IPS-18c (cell line): ENCODE data around the gene DDIT4.
"Not testable (repeated sequence)": the region's sequence is repeated elsewhere in the genome, so short reads cannot be mapped to it uniquely, and the experiment has no call there.

Experiments used
- H3K4me3 ChIP-seq: 2 replicates; pipeline ENCODE4 v1.7.0; 2013; ENCODE audit warnings: low read depth, mild to moderate bottlenecking, low read length, moderate library complexity; ENCODE audit not compliant: insufficient read depth
- H3K9me3 ChIP-seq: one replicate; pipeline ENCODE4 v1.6.1; 2013; ENCODE audit warnings: mild to moderate bottlenecking, low read length, moderate library complexity; ENCODE audit not compliant: control insufficient read depth, insufficient read depth

The DDIT4 gene

DNA sequence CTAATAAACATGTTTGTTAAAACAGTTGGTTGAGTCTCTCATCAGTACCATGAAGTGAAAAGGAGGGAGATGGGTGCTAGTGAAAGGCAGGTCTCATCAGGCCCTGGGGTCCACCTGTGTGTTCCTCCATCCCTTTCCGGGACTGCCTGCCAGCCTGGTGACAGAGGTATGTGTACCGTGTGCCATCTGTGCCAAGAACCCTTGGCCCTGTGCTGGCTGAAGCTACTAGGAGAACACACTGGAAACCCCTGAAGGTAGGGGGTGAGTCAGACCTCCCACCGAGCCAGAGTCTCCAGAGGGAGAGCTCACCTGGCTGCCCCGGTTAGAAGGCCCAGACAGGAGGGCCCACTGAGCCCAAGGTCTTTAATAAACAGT lies 2.3 kb downstream of the DDIT4 start:
- H3K4me3 ChIP-seq: peak overlapping the region; percentile 22; the same call in 1 of the 2 replicates
- no peaks in the 10 kb centered on the region for H3K9me3 ChIP-seq

DNA sequence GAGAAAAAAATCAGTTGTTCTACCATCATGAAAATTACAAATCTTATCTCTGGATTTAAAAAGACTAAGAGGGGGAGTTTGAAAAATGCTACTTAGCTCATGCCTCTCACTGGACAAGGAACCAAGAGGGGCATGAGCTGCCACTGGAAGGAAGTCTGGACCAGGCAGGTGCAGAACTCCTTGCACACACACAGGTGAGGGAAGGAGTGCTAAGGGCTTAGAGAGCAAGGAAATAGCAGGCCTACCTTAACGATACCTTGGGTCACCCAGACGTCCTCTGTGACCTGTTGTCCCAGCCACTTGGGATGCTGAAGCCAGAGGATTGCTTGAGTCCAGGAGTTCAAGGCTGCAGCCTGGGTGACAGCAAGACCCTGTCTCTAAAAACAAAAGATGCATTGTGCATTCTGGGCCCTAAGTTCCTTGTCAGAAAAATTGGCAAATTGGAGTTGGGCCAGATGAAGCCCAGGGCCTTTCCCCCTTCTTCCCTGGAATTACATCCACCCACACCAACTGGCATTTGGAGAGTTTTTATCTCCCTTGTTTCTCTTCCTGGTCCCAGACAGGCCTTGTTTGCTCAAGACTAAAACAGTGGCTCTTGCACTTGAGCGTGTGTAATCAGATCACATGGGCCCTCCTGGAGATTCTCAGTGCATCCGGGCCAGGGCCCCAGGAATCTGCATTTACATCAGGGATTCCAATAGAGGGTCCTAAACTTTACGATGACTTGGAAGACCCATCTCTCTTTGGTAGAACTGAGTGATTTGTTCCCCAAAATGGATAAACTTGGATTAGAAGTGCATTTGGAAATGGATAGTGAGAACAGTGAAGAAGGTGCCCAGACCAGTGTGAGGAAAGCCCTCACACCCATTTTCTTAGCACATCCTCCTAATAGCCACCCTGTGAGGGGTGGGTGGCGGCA lies 3.0 kb downstream of the DDIT4 start:
- no peak overlapping the region for H3K4me3 ChIP-seq
- H3K9me3 ChIP-seq: no peaks in the 10 kb centered on the region

DNA sequence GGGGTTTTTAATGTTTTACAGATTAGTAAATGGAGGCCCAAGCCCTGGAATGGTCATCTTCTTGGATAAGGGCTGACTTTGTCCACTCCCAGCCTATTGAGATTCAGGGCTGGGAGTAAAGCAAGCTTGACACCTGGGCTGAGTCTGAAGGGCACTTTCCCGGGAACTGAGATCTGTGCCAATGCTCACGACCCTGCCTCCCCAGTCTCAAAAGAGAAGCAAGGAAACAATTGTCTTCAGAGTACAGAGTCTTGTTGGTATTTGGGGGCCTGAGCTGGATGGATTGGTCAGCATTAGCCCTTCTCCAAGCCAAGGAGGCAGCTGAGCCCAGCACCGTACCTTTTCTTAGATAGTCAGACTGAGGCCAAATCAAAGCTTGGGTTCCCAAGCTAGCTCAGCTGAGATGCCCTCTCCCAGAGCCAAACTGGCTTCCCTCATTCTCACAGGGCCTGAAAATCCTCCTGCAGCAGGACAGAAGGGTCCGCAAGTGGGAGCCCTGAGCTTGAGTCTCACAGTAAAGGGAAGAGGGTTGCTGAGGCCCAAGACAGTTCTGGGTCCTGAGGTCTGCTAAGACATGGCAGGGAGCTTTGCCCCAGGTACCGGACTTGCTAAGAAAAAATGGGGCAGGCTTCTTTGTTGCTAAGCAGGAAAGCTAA lies 3.7 kb downstream of the DDIT4 start:
- H3K4me3 ChIP-seq: no peak overlapping the region

DNA sequence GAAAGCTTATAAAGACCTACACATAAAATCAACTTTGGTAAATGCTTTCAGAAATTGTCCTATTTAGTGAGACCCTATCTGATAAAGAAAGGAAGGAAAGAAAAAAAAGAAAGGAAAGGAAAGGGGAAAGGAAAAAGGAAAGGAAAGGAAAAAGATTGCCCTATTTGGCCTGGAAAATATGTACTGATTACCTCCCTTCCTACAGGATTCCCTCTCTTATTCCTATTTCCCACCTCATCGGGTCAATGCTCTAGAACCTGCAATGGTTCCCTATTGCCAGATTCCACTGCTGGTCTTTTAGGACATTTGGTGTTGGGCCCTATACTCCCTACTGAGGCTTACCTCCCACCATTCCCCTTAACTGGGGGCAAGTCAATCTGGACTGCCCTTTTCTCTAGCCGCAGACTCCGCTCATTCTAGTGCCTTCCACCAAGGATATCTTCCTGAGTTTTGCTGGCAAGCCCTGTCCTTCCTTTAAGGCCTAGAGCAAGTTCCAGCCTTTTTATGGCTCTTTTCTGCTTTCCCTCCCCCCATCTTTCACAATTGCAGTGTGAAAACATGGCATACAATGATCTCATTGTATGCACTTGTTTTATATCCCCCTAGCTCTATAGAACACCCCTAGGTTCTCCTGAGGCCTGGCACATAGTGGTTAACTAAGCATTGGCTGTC lies 4.4 kb downstream of the DDIT4 start:
- no peaks in the 10 kb centered on the region for H3K9me3 ChIP-seq

More for the DNA sequence above, 3.7 kb downstream of the DDIT4 start:
- H3K9me3 ChIP-seq: no peaks in the 10 kb centered on the region

DNA sequence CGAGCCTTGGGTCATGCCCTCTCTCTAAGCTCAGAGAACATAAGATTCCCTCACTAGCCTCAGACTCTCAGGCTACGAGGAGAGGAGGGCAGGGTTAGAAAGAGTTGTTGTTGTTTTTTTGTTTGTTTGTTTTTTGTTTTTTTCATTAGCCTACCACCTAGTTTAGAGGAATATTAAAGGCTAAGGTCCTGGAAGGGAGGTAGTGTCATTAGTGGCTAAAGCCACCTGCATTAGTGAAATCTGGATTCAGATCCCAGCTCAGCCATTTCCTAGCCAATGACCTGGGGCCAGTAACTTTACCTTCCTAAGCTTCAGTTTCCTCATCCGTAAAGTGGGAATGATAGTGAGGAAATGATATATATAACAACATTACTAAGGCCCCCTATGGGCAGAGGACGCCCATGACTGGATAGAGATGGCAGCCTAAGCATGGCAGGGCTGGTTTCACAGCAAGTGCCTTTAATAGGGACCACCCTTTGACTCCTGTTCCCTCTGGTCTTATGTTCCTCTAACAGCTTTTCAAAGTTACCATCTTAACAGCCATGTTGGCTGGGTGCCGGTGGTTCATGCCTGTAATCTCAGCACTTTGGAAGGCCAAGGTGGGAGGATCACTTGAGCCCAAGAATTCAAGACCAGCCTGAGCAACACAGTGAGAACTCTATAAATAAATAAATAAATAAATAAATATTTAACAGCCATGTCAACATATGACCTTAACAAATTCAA lies 5.1 kb downstream of the DDIT4 start:
- H3K4me3 ChIP-seq: no peak overlapping the region
- H3K9me3 ChIP-seq: no peaks in the 10 kb centered on the region

More for the DNA sequence above, 4.4 kb downstream of the DDIT4 start:
- H3K4me3 ChIP-seq: no peak overlapping the region

DNA sequence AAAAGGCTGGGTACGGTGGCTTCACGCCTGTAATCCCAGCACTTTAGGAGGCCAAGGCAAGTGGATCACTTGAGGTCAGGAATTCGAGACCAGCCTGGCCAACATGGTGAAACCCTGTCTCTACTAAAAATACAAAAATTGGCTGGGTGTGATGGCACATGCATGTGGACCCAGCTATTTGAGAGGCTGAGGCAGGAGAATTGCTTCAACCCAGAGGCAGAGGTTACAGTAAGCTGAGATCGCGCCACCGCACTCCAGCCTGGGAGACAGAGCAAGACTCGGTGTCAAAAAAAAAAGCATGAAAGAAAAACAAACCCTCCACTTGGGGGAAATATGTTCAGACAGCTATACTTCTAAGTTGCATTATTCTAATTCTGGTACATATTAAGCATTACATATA lies 5.9 kb downstream of the DDIT4 start:
- not testable (repeated sequence) for H3K4me3 ChIP-seq, H3K9me3 ChIP-seq

DNA sequence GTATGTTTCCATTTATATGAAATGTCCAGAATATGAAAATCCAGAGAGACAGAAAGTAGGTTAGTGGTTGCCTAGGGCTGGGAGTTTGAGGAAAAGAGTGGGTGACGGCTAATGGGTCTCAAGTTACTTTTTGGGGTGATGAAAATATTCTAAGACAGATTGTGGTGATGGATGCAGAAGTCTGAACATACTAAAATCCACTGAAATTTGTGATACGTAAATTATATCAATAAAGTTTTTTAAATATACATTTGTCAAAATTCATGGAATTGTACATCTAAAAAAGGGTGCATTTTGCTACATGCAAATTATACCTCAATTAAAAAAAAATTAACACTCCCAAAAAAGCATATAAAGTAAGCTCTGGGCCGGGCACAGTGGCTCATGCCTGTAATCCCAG lies 9.4 kb downstream of the DDIT4 start:
- Histone ChIP-seq H3K9me3 (no peaks in the 10 kb centered on the region), H3K4me3 (no peak overlapping the region)

DNA sequence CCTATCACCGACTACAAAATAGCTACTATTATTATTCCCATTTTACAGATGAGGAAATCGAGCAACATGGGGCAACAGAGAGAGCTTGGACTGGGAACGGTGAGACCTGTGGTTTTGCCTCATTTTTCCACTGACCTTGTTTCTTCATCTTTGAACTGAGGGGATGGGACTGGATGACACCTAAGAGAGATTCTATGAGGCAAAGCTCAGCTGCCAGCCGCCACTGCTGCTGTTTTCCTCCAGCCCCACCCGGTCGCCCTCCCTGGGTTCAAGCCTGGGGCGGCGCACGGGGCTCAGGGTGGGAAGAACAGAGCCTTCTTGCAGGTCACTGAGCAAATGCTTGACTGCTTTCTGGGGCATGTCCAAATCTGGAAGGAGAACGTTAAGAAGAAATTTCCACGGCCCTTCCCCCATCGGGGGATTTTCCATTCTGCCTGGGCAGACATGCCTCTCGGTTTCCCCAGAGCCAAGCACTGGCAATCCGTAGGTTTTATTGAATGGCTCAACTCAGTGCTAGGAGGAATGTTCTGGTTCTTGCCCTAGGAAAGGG lies 12.3 kb downstream of the DDIT4 start:
- no peak overlapping the region for H3K4me3 ChIP-seq
- H3K9me3 ChIP-seq: no peaks in the 10 kb centered on the region

DNA sequence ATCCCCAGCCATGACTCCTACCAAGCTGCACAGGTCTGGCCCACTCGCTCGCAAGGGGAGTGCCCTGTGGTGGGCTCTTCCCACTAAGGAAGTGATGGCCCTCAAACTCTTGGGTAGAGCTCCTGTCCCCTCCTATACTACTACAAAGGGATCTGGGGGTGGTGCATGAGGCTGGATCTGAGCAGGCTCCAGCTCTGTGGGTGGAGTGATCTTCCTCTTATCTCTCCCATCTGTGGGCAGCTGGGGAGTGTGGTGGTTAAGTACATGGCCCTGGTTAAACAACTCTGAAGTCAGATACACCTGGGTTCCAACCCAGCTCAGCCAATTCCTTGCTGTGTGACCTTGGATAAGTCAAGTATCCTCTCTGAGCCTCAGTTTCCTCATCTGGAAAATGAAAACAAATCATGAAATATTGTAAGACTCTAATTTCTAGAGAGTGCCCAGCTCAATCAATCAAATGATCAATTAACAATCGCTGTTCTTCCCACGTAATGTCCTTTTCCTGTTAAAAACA lies 17.4 kb downstream of the DDIT4 start:
- Histone ChIP-seq H3K4me3 (no peak overlapping the region), H3K9me3 (no peaks in the 10 kb centered on the region)

DNA sequence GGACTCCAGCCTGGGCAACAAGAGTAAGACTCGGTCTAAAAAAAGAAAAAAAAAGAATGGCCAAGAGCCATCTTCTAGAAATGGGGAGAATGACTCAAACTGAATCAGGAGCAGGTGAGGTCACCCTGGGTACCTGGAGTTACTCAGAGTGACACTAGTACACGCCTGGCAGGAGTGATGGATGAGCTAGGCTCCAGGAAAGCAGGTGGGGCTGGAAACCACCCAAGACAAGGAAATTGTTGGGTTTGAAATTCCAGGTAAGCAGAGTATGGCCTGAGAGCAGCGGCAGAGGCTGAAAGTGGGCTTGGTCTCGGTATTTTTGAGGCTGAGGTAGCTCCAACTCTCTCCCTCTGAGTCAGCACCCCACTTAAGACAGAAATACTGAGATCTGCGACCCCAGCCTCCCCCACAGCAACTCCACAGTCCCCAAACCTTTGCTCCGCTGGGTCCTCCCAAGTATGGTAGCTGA lies 18.5 kb downstream of the DDIT4 start:
- Histone ChIP-seq H3K4me3 (no peak overlapping the region), H3K9me3 (no peaks in the 10 kb centered on the region)

DNA sequence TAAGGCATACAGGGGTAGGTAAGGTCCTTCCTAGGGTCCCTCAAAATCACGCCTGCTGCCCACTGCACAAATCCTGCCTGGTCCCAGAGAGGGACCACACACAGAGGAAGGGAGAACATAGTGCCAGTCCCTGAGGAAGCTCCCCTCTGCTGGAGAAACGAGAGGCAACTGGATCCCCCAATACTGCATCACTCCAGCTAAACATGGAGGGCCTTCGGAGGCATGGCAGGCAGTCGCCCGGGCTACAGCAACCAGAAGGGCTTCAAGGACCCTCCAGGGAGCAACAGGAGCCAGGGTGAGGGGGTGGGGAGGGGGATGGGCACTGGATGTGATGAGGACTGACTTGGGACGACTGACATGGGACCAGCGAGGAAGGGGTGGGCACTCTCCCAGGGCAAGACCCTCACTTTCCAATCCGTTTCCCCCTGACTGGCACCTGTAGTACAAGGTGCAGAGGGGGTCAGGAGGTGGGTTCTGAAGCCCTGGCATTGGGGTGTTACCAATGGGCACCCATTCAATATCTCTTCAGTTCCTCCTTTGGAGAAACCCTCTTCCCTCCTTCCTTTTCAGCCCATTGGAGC lies 21.7 kb downstream of the DDIT4 start:
- no peaks in the 10 kb centered on the region for H3K9me3 ChIP-seq
- no peak overlapping the region for H3K4me3 ChIP-seq

DNA sequence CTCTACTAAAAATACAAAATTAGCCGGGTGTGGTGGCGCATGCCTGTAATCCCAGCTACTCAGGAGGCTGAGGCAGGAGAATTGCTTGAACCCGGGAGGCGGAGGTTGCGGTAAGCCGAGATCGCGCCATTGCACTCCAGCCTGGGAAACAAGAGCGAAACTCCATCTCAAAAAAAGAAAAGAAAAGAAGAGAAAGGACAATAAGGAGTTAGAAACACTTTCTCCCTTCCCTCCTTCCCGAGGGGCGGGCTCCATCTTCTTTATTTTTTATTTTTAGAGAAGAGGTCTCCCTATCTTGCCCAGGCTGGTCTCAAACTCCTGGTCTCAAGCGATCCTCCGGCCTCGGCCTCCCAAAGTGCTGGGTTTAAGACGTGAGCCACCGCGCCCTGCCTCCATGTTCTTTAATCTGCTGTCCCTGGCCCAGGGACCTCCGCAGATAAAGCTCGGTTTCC lies 23.1 kb downstream of the DDIT4 start:
- H3K4me3 ChIP-seq: peak overlapping the region; percentile 67; the same call in 1 of the 2 replicates
- H3K9me3 ChIP-seq: not testable (repeated sequence)

DNA sequence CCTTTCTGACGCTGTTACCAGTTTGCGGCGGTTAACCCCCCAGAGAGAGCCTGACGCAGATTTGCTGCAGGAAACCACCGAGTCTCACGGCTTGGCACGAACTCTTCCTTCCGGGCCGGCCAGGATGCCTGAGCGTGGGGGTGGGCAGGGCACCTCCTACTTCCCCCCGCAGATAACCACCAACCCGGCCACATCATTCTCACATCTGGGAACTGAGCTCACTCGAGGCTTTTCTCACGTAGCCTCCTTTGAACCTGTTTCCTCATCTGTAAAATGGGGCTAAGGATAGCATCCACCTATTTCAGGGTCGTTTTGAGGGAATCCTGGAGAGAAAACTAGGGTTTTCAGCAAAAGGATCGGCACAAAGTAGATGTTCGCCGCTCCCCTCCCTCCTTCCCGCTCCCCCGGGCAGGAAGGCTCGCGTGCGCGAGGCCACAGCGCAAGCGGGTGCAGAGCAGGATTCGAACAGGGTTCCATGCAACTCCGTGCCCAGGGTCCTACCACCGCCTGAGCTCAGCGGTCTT lies 23.6 kb downstream of the DDIT4 start:
- Histone ChIP-seq H3K4me3 (peak overlapping the region; percentile 67), H3K9me3 (no peaks in the 10 kb centered on the region)

DNA sequence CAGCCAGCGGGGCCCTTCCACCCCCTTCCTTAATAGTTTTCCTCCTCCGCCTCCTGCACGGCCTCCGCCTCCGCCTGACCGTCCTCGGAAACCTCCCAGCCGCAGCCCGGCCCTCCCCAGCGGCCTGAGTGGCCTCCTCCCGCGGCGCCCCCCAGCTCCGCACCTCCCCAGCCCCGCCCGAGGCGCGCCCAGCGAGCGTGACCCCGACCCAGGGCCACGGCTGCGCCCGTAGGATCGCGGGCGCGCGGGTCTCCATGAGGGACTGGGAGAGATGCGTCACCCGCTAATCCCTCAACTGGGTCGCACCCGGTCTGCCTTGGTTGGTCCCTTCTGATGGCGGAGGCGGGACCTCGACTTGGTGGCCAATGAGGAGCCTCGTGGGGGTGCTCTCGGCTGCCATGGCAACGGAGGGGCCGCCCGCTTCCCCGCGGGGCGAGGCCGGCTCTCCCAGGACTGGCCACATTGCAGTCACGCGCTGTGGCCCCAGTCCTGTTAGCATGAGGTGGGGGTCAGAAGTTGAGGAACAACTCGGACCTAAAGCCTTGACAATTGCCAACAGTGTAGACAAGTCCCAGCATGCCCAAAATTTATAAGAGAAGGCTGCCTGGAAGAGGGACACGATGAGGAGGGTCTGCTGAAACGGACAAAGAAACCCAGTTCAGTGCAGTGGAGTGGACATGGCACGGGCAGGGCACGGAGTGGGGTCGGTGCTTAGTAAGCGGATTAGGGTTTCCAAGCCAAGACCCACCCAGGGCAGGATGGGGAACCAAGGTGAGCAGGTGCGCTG lies 24.3 kb downstream of the DDIT4 start:
- H3K4me3 ChIP-seq: peak overlapping the region; percentile 67
- H3K9me3 ChIP-seq: no peaks in the 10 kb centered on the region
